Activated T-helper 1 cell treated with Interleukin-2 at 50 U/mL for 16 hours (primary cell): ENCODE data around the gene TENM4.

Source experiments
- DNase-seq: peaks from one replicate; pipeline ENCODE4 v3.0.0-alpha.2; 2020; ENCODE audit warnings: low read depth

Gene TENM4

GRCh38 chr11:79418241-79418640, 22.6 kb downstream of the TENM4 start:
- DNase-seq = no peak

GRCh38 chr11:79417069-79417920, 23.5 kb downstream of the TENM4 start:
- DNase-seq = no peak

- no peak for DNase-seq
Observed at GRCh38 chr11:79415912-79416311, 24.9 kb downstream of the TENM4 start.

- DNase-seq = no peak
Observed at GRCh38 chr11:79415411-79415810, 25.4 kb downstream of the TENM4 start.

- DNase-seq = no peak
Observed at GRCh38 chr11:79414644-79415317, 26.0 kb downstream of the TENM4 start.

- DNase-seq = no peak
Observed at GRCh38 chr11:79414041-79414440, 26.8 kb downstream of the TENM4 start.

- DNase-seq = no peak
Observed at GRCh38 chr11:79413268-79413667, 27.6 kb downstream of the TENM4 start.

- no peak for DNase-seq
Observed at GRCh38 chr11:79412761-79413160, 28.1 kb downstream of the TENM4 start.

- no peak for DNase-seq
Observed at GRCh38 chr11:79409330-79409729, 31.5 kb downstream of the TENM4 start.

- no peak for DNase-seq
Observed at GRCh38 chr11:79406376-79406775, 34.5 kb downstream of the TENM4 start.

- DNase-seq = no peak
Observed at GRCh38 chr11:79404806-79405205, 36.0 kb downstream of the TENM4 start.

GRCh38 chr11:79404325-79404724, 36.5 kb downstream of the TENM4 start:
- DNase-seq = no peak

- no peak for DNase-seq
Observed at GRCh38 chr11:79403839-79404238, 37.0 kb downstream of the TENM4 start.

- DNase-seq = no peak
Observed at GRCh38 chr11:79402912-79403311, 37.9 kb downstream of the TENM4 start.

GRCh38 chr11:79400717-79401330, 40.0 kb downstream of the TENM4 start:
- no peak for DNase-seq

- DNase-seq = no peak
Observed at GRCh38 chr11:79400206-79400605, 40.6 kb downstream of the TENM4 start.

GRCh38 chr11:79397252-79397651, 43.6 kb downstream of the TENM4 start:
- DNase-seq = no peak

GRCh38 chr11:79396674-79397073, 44.2 kb downstream of the TENM4 start:
- DNase-seq = no peak

- no peak for DNase-seq
Observed at GRCh38 chr11:79396001-79396400, 44.8 kb downstream of the TENM4 start.

GRCh38 chr11:79393362-79394043, 47.3 kb downstream of the TENM4 start:
- DNase-seq = no peak

GRCh38 chr11:79392161-79392560, 48.7 kb downstream of the TENM4 start:
- no peak for DNase-seq

- DNase-seq = no peak
Observed at GRCh38 chr11:79390923-79391322, 49.9 kb downstream of the TENM4 start.

- no peak for DNase-seq
Observed at GRCh38 chr11:79390477-79390876, 50.4 kb downstream of the TENM4 start.
